DOHH2 (cell line): ENCODE data around the gene PAPPA.

ENCODE experiments used
- H3F3A ChIP-seq: fragments of 200-600 bp; sonication (generic), shearing (Covaris generic); 2 replicates; pipeline ENCODE4 v1.6.0; 2016; ENCODE audit warnings: antibody characterized with exemption, mild to moderate bottlenecking; ENCODE audit not compliant: control insufficient read depth, insufficient read depth
- H3K27ac ChIP-seq: fragments of 200-600 bp; sonication (generic); 2 replicates; pipeline ENCODE4 v1.5.1; 2014; ENCODE audit warnings: low read depth, mild to moderate bottlenecking, low read length, moderate library complexity
- H3K27me3 ChIP-seq: fragments of 200-600 bp; sonication (generic); 2 replicates; pipeline ENCODE4 v1.6.1; 2014; ENCODE audit warnings: mild to moderate bottlenecking, low read length, mixed read lengths; ENCODE audit not compliant: control insufficient read depth
- H3K36me3 ChIP-seq: fragments of 200-600 bp; sonication (generic); 2 replicates; pipeline ENCODE4 v1.6.1; 2014; ENCODE audit warnings: mild to moderate bottlenecking, low read length, moderate library complexity, mixed read lengths; ENCODE audit not compliant: control insufficient read depth
- H3K4me1 ChIP-seq: fragments of 200-600 bp; sonication (generic); 2 replicates; pipeline ENCODE4 v1.6.1; 2014; ENCODE audit warnings: mild to moderate bottlenecking, low read length, mixed read lengths; ENCODE audit not compliant: control insufficient read depth
- H3K4me2 ChIP-seq: fragments of 200-600 bp; sonication (generic); 2 replicates; pipeline ENCODE4 v1.6.0; 2014; ENCODE audit warnings: mild to moderate bottlenecking, low read length, moderate library complexity
- H3K4me3 ChIP-seq: fragments of 200-600 bp; sonication (generic); 2 replicates; pipeline ENCODE4 v1.5.1; 2014; ENCODE audit warnings: mild to moderate bottlenecking, low read length, mixed read lengths
- H3K79me2 ChIP-seq: fragments of 200-600 bp; sonication (generic); 2 replicates; pipeline ENCODE4 v1.6.1; 2014; ENCODE audit warnings: mild to moderate bottlenecking, low read length, mixed read lengths; ENCODE audit not compliant: control insufficient read depth
- H3K9me2 ChIP-seq: fragments of 200-600 bp; sonication (generic); replicated peaks from 2 replicates; pipeline ENCODE4 v1.6.1; 2014; ENCODE audit warnings: mild to moderate bottlenecking, low read length, mixed read lengths; ENCODE audit not compliant: control insufficient read depth
- H3K9me3 ChIP-seq: fragments of 200-600 bp; sonication (generic); 2 replicates; pipeline ENCODE4 v1.6.1; 2014; ENCODE audit warnings: antibody characterized with exemption, low read length, mixed read lengths; ENCODE audit not compliant: control insufficient read depth, insufficient read depth
- H4K20me1 ChIP-seq: fragments of 200-600 bp; sonication (generic); 2 replicates; pipeline ENCODE4 v1.6.0; 2014; ENCODE audit warnings: low read depth, mild to moderate bottlenecking, antibody characterized with exemption, low read length, moderate library complexity; ENCODE audit not compliant: control insufficient read depth, insufficient read depth
- EZH2phosphoT487 ChIP-seq: fragments of 200-600 bp; sonication (generic); IDR thresholded peaks from 2 replicates; pipeline ENCODE4 v1.6.1; 2017; ENCODE audit warnings: borderline replicate concordance, mild to moderate bottlenecking, antibody characterized with exemption, low read length, moderate library complexity, mixed read lengths
- TF ChIP-seq, protein P1 (sequence below): fragments of 200-600 bp; sonication (generic); IDR thresholded peaks from one replicate; pipeline ENCODE4 v1.5.1; 2014; ENCODE audit warnings: antibody characterized with exemption, mild to moderate bottlenecking, low read depth, low read length; ENCODE audit not compliant: poor library complexity, severe bottlenecking

PAPPA gene

DNA sequence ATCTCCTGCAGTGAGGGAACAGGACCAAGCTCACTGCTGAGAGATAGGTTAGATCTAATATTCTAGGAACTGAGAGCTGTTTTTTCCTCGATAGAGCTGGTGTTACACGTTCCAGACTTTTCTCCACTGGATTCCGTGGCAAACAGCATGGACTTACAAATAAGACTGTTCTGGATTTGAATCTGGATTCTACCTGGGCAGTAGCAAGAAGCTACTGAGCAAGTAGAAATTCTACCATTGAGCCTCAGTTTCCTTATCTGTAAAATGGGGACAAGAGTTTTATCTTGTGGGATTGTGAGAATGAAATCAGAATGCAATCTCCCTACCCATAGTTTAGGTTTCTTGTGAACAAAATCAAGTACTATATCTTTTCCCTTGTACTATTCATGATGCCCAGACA lies 294.8 kb downstream of the PAPPA start:
- Histone ChIP-seq H3F3A (no peaks in the 10 kb centered on the region), H3K4me3 (no peak overlapping the region), H3K27ac (no peak overlapping the region), H3K9me3 (no peaks in the 10 kb centered on the region), H3K36me3 (no peaks in the 10 kb centered on the region), H3K27me3 (no peaks in the 10 kb centered on the region), H3K4me1 (no peaks in the 10 kb centered on the region), H3K9me2 (no peaks in the 10 kb centered on the region), H4K20me1 (no peaks in the 10 kb centered on the region), H3K79me2 (no peaks in the 10 kb centered on the region), H3K4me2 (no peak overlapping the region)
- no peak for TF ChIP-seq EZH2phosphoT487
- TF ChIP-seq, protein P1, sequence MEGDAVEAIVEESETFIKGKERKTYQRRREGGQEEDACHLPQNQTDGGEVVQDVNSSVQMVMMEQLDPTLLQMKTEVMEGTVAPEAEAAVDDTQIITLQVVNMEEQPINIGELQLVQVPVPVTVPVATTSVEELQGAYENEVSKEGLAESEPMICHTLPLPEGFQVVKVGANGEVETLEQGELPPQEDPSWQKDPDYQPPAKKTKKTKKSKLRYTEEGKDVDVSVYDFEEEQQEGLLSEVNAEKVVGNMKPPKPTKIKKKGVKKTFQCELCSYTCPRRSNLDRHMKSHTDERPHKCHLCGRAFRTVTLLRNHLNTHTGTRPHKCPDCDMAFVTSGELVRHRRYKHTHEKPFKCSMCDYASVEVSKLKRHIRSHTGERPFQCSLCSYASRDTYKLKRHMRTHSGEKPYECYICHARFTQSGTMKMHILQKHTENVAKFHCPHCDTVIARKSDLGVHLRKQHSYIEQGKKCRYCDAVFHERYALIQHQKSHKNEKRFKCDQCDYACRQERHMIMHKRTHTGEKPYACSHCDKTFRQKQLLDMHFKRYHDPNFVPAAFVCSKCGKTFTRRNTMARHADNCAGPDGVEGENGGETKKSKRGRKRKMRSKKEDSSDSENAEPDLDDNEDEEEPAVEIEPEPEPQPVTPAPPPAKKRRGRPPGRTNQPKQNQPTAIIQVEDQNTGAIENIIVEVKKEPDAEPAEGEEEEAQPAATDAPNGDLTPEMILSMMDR = no peak

DNA sequence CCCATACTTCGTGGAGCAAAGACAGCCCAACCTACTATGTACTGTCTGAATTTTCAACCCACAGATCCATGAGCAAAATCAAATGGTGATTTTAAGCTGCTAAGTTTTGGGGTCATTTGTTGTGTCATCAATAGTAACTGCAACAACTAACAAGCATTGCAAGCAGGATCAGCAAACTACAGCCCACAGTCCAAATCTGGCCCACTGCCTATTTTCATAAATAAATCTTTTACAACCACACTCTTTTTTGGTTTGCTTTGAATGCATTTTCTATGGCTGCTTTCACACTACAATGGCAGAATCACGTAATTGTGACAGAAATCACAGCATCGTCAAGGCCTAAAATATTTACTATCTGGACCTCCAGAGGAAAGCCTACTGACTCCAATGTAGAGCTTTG lies 296.4 kb downstream of the PAPPA start:
- Histone ChIP-seq H3K9me2 (no peaks in the 10 kb centered on the region), H3K4me1 (no peaks in the 10 kb centered on the region), H3K79me2 (no peaks in the 10 kb centered on the region), H3K27me3 (no peaks in the 10 kb centered on the region), H3F3A (no peaks in the 10 kb centered on the region), H3K4me2 (no peak overlapping the region), H3K9me3 (no peaks in the 10 kb centered on the region), H3K4me3 (no peak overlapping the region), H4K20me1 (no peaks in the 10 kb centered on the region), H3K36me3 (no peaks in the 10 kb centered on the region), H3K27ac (no peak overlapping the region)
- no peak for TF ChIP-seq EZH2phosphoT487
- TF ChIP-seq, protein P1 = no peak

DNA sequence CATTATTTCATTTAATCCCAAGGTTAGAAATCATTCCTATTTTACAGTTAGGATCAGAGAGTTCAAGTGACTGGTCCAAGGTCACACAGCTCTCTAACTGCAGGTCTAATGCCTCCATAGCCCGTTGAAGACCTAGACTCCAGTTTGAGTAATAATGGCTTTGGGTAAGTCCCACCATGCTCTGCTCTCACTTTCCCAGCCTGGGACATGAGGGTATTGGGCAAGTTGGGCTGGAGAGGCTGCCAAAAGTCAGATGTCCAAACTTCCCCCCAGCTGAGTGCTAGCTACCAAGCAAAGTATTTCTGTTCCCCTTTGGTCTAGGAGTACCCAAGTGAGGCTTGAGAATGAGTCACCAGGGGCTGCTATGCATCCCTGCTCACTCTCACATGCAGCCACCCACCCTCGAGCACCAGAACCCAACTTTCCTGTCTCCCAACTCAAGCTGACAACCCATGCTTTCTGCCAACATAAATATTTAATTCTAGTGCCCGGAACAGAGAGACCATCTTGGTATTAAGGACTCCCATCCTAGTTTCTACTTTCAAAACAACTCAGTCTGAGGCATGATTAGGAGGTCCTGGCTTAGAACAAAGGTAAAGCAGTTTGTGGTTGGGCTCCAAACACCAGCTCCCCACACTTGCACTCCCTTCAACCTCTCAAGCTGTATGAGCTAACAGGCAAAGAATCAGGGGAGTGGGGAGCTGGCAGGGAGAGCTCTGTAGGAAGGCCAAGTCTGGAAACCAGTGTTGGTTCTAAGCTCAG lies 297.0 kb downstream of the PAPPA start:
- Histone ChIP-seq H3K27me3 (no peaks in the 10 kb centered on the region), H3K4me1 (no peaks in the 10 kb centered on the region), H3K36me3 (no peaks in the 10 kb centered on the region), H3K9me3 (no peaks in the 10 kb centered on the region), H3K4me3 (no peak overlapping the region), H3K4me2 (no peak overlapping the region), H3K9me2 (no peaks in the 10 kb centered on the region), H3F3A (no peaks in the 10 kb centered on the region), H3K79me2 (no peaks in the 10 kb centered on the region), H4K20me1 (no peaks in the 10 kb centered on the region), H3K27ac (no peak overlapping the region)
- TF ChIP-seq EZH2phosphoT487 = no peak
- TF ChIP-seq, protein P1 = no peak
